DND-41 (cell line): ENCODE data around the gene ROMO1.

Source experiments
- EZH2 ChIP-seq: IDR thresholded peaks from 3 replicates; pipeline ENCODE4 v1.6.1; 2012; ENCODE audit warnings: borderline replicate concordance, low read depth, mild to moderate bottlenecking, moderate library complexity, low read length, inconsistent platforms; ENCODE audit not compliant: severe bottlenecking
- TF ChIP-seq, protein P1 (sequence below): IDR thresholded peaks from 2 replicates; pipeline ENCODE4 v1.5.1; 2012; ENCODE audit warnings: borderline replicate concordance, low read length, moderate library complexity, mild to moderate bottlenecking; ENCODE audit not compliant: poor library complexity, severe bottlenecking; ENCODE audit errors: extremely low read depth

GRCh38 chr20:35716330-35716729 lies 17.1 kb downstream of the ROMO1 start:
- TF ChIP-seq, protein P1, sequence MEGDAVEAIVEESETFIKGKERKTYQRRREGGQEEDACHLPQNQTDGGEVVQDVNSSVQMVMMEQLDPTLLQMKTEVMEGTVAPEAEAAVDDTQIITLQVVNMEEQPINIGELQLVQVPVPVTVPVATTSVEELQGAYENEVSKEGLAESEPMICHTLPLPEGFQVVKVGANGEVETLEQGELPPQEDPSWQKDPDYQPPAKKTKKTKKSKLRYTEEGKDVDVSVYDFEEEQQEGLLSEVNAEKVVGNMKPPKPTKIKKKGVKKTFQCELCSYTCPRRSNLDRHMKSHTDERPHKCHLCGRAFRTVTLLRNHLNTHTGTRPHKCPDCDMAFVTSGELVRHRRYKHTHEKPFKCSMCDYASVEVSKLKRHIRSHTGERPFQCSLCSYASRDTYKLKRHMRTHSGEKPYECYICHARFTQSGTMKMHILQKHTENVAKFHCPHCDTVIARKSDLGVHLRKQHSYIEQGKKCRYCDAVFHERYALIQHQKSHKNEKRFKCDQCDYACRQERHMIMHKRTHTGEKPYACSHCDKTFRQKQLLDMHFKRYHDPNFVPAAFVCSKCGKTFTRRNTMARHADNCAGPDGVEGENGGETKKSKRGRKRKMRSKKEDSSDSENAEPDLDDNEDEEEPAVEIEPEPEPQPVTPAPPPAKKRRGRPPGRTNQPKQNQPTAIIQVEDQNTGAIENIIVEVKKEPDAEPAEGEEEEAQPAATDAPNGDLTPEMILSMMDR: no peak
- TF ChIP-seq EZH2: no peak
